ENCODE data around the gene RNF121. TPM values are rescaled to one million over a fixed set of nuclear protein-coding genes. Genes with fewer than 3 reads are reported as not detected.

The RNF121 gene
- total and polyA plus RNA-seq, 2 donors (not counting 1 experiment from before 2014, with no cell fraction given) = 31.7 to 56.0 TPM

- no peak overlapping the region for H3K4me3 ChIP-seq (ENCODE audit: control extremely low read depth in 1 of 5, extremely low read depth in 1 of 5, insufficient read depth in 1 of 5, low read depth in 2 of 5, low read length in 4 of 5)
- DNase-seq = no peak
- peak overlapping the region; percentile 34 for H3K27ac Mint-ChIP-seq
- TF ChIP-seq EZH2 (IDR thresholded peaks at IDR 0.05; ENCODE audit: borderline replicate concordance, insufficient read depth, low read depth, low read length, poor library complexity, severe bottlenecking) = no peak
- TF ChIP-seq, protein P1, sequence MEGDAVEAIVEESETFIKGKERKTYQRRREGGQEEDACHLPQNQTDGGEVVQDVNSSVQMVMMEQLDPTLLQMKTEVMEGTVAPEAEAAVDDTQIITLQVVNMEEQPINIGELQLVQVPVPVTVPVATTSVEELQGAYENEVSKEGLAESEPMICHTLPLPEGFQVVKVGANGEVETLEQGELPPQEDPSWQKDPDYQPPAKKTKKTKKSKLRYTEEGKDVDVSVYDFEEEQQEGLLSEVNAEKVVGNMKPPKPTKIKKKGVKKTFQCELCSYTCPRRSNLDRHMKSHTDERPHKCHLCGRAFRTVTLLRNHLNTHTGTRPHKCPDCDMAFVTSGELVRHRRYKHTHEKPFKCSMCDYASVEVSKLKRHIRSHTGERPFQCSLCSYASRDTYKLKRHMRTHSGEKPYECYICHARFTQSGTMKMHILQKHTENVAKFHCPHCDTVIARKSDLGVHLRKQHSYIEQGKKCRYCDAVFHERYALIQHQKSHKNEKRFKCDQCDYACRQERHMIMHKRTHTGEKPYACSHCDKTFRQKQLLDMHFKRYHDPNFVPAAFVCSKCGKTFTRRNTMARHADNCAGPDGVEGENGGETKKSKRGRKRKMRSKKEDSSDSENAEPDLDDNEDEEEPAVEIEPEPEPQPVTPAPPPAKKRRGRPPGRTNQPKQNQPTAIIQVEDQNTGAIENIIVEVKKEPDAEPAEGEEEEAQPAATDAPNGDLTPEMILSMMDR (IDR thresholded peaks at IDR 0.05) = no peak
- peaks cover 14% of the 10 kb centered on the region for H3K4me1 Mint-ChIP-seq
- no peaks in the 10 kb centered on the region for H3K9me3 Mint-ChIP-seq (ENCODE audit: insufficient read depth)
- no peaks in the 10 kb centered on the region for H3K9me3 ChIP-seq (ENCODE audit: control extremely low read depth in 1 of 3, control insufficient read depth in 2 of 3, insufficient read depth in 1 of 3, low read length in 2 of 3)
- POLR2A ChIA-PET = no interaction called here
- no peaks in the 10 kb centered on the region for H3K27me3 ChIP-seq (replicated peaks in 1 of 4; ENCODE audit: control extremely low read depth in 1 of 4, control insufficient read depth in 3 of 4, insufficient read depth in 4 of 4, low read length in 3 of 4)
- peaks cover under 1 to 5% of the 10 kb centered on the region in 2 donors for H3K4me1 ChIP-seq (ENCODE audit: control insufficient read depth in 2 of 2, insufficient read depth in 2 of 2, low read length in 2 of 2)
- ATAC-seq (ENCODE audit: low read depth) = no peak
- H3K4me3 Mint-ChIP-seq = no peak overlapping the region
- H3K4me2 ChIP-seq (replicated peaks; ENCODE audit: low read depth, low read length, poor library complexity, severe bottlenecking) = no peak overlapping the region
- no peaks in the 10 kb centered on the region for H3K27me3 Mint-ChIP-seq
- H3K36me3 ChIP-seq (replicated peaks in 1 of 2; ENCODE audit: control extremely low read depth in 1 of 2, control insufficient read depth in 1 of 2, extremely low read depth in 1 of 2, insufficient read depth in 2 of 2, low read length in 1 of 2) = peaks cover 2 to 90% of the 10 kb centered on the region in 2 experiments
- 81% methylated on average over 14 of the region's 16 CpGs for WGBS (ENCODE audit: insufficient coverage)
- peaks cover 12% of the 10 kb centered on the region for H4K20me1 ChIP-seq (ENCODE audit: control insufficient read depth, insufficient read depth, low read length, poor library complexity, severe bottlenecking)
- H3K9ac ChIP-seq (ENCODE audit: low read length) = no peak overlapping the region
- H3K79me2 ChIP-seq (ENCODE audit: control insufficient read depth, insufficient read depth, low read length) = peaks cover 6% of the 10 kb centered on the region
- CTCF ChIA-PET = interaction anchor here (1.1 to 1.5 kb wide), 2 partner anchors 11 to 26 kb away, joined by 3 to 4 read pairs; no protein-coding TSS in a partner anchor
- H3K27ac ChIP-seq (ENCODE audit: low read length in 2 of 2) = no peak overlapping the region
- no peak overlapping the region for H2AFZ ChIP-seq (ENCODE audit: insufficient read depth, low read depth, low read length, poor library complexity, severe bottlenecking)
- intact Hi-C loops (cut with micrococcal nuclease) = no loop called here
Measured at GRCh38 chr11:72004515-72005346, 75.9 kb downstream of the RNF121 start.
